Upper lobe of left lung (tissue), 6 donors: ENCODE data around the gene SP1. TPM values are rescaled to one million over a fixed set of nuclear protein-coding genes. Genes with fewer than 3 reads are reported as not detected.
"Not testable (repeated sequence)": the region's sequence is repeated elsewhere in the genome, so short reads cannot be mapped to it uniquely, and the experiment has no call there.

Source experiments
- ATAC-seq, 2 donors: fragments of 200-7000 bp; cut with Tn5 transposase; one replicate each; pipeline ENCODE4 v1.9.1; 2022; ENCODE audit warnings: mild to moderate bottlenecking in 2 of 2, moderate library complexity in 2 of 2; ENCODE audit not compliant: low FRiP score in 2 of 2
- DNase-seq, 2 donors: peaks; one replicate each; pipeline ENCODE4 v3.0.0-alpha.2; 2019 to 2020
- H3K27ac ChIP-seq, 4 donors: fragments of 200-600 bp; sonication (generic); one replicate each; pipeline ENCODE4 v1.5.1; 2016 to 2019
- H3K27me3 ChIP-seq, 4 donors: fragments of 200-600 bp; sonication (generic); one replicate each; pipeline ENCODE4 v1.5.1; 2017 to 2019
- H3K36me3 ChIP-seq, 4 donors: fragments of 200-600 bp; sonication (generic); one replicate each; pipeline ENCODE4 v1.5.1; 2016 to 2019
- H3K4me1 ChIP-seq, 4 donors: fragments of 200-600 bp; sonication (generic); one replicate each; pipeline ENCODE4 v1.5.1; 2018 to 2019
- H3K4me3 ChIP-seq, 4 donors: fragments of 200-600 bp; sonication (generic); one replicate each; pipeline ENCODE4 v1.5.1; 2017 to 2019; ENCODE audit warnings: mild to moderate bottlenecking in 2 of 4, moderate library complexity in 1 of 4
- H3K9me3 ChIP-seq, 4 donors: fragments of 200-600 bp; sonication (generic); one replicate each; pipeline ENCODE4 v1.5.1; 2018 to 2019
- CTCF ChIP-seq, 6 experiments: fragments of 450-650 bp in 4 of 6; fragments of 200-600 bp in 2 of 6; sonication (generic) in 2 of 6; IDR thresholded peaks; one replicate each; pipeline ENCODE4 v1.5.1; 2016 to 2019; ENCODE audit warnings: antibody characterized with exemption in 6 of 6
- EP300 ChIP-seq, 4 donors: sonication (generic); formaldehyde crosslinking; IDR thresholded peaks; one replicate each; pipeline ENCODE4 v1.5.1; 2017; ENCODE audit warnings: antibody characterized with exemption in 4 of 4, control low read depth in 2 of 4
- POLR2A ChIP-seq, 4 donors: fragments of 450-650 bp; IDR thresholded peaks; one replicate each; pipeline ENCODE4 v1.5.1; 2016 to 2017; ENCODE audit warnings: antibody characterized with exemption in 4 of 4, mild to moderate bottlenecking in 2 of 4
- POLR2AphosphoS5 ChIP-seq, 2 donors: sonication (generic); formaldehyde crosslinking; IDR thresholded peaks; one replicate each; pipeline ENCODE4 v1.5.1; 2017; ENCODE audit warnings: antibody characterized with exemption in 2 of 2
- WGBS, 2 donors: methylation state at CpG; one replicate each; pipeline ENCODE4 v1.1.5; 2017 to 2018; 5-methylcytosine and 5-hydroxymethylcytosine counted together
- total RNA-seq, 6 donors: library from RNA; depleted of rRNA in 4 of 6; stranded (reverse); fragments of >200 nt in 4 of 6; gene quantifications; one replicate each; pipeline versions ENCODE4 v1.1.0 to v1.2.1, GENCODE V29; 2016 to 2021
- donor health status: DM: no; HTN: no; CAD: no; lungs with moderate emphysema.
- donor health status: DM: no; HTN: yes; CAD: no; lungs with severe emphysema.

Gene SP1
- total RNA-seq, 6 donors from 2014 or later, result 46.6 to 82.2 (median 61.7) TPM

- Histone ChIP-seq H3K9me3 (no peaks in the 10 kb centered on the region), H3K4me1 (peaks cover 6 to 15% (median 11%) of the 10 kb centered on the region in 4 donors), H3K27me3 (no peaks in the 10 kb centered on the region), H3K27ac (no peak overlapping the region), H3K4me3 (no peak overlapping the region), H3K36me3 (no peaks in the 10 kb centered on the region)
- WGBS, 2 donors, result 88 to 98% methylated on average over 3 of the region's 3 CpGs
- no peak for TF ChIP-seq CTCF (IDR thresholded peaks at IDR 0.05)
- no peak for TF ChIP-seq POLR2AphosphoS5 (IDR thresholded peaks at IDR 0.05)
- no peak for TF ChIP-seq EP300 (IDR thresholded peaks at IDR 0.05)
- no peak for TF ChIP-seq POLR2A (IDR thresholded peaks at IDR 0.05)
- ATAC-seq (no peak), DNase-seq (no peak)
Observed at GRCh38 chr12:53418221-53418620, 38.2 kb downstream of the SP1 start.

- ATAC-seq (no peak), DNase-seq (no peak)
- Histone ChIP-seq H3K4me3 (no peak overlapping the region), H3K27me3 (no peaks in the 10 kb centered on the region), H3K9me3 (no peaks in the 10 kb centered on the region), H3K36me3 (no peaks in the 10 kb centered on the region), H3K27ac (no peak overlapping the region), H3K4me1 (peaks cover 5 to 15% (median 9%) of the 10 kb centered on the region in 4 donors)
- no peak for TF ChIP-seq POLR2AphosphoS5 (IDR thresholded peaks at IDR 0.05)
- no peak for TF ChIP-seq POLR2A (IDR thresholded peaks at IDR 0.05)
- TF ChIP-seq EP300 (IDR thresholded peaks at IDR 0.05), result no peak
- no peak for TF ChIP-seq CTCF (IDR thresholded peaks at IDR 0.05)
- WGBS, 2 donors, result 59 to 63% methylated on average over 2 of the region's 2 CpGs
Observed at GRCh38 chr12:53419756-53420155, 39.8 kb downstream of the SP1 start.

- DNase-seq, H3K9me3 ChIP-seq, H3K4me3 ChIP-seq, ATAC-seq, H3K27ac ChIP-seq, H3K27me3 ChIP-seq, H3K36me3 ChIP-seq: not testable (repeated sequence)
- peaks cover 5 to 11% (median 6%) of the 10 kb centered on the region in 4 donors for H3K4me1 ChIP-seq
- 92 to 94% methylated on average over 12 of the region's 12 CpGs for WGBS, 2 donors
Observed at GRCh38 chr12:53422247-53422646, 42.3 kb downstream of the SP1 start.

- no peak for TF ChIP-seq CTCF (IDR thresholded peaks at IDR 0.05)
- no peak for TF ChIP-seq POLR2A (IDR thresholded peaks at IDR 0.05)
- TF ChIP-seq EP300 (IDR thresholded peaks at IDR 0.05), result no peak
- TF ChIP-seq POLR2AphosphoS5 (IDR thresholded peaks at IDR 0.05), result no peak
- WGBS, 2 donors, result 95 to 100% methylated on average over 1 of the region's 1 CpG
- H3K27ac ChIP-seq, result no peak within 1 kb of the TSS
- ATAC-seq (no peak), DNase-seq (no peak)
- H3K4me1 ChIP-seq, result peaks cover 5 to 9% (median 6%) of the 10 kb centered on the region in 4 donors
- no peaks in the 10 kb centered on the region for H3K36me3 ChIP-seq
- H3K4me3 ChIP-seq, result no peak within 1 kb of the TSS
- no peaks in the 10 kb centered on the region for H3K27me3 ChIP-seq
- no peaks in the 10 kb centered on the region for H3K9me3 ChIP-seq
Observed at GRCh38 chr12:53423597-53423996, 43.6 kb downstream of the SP1 start, which contains the start of gene AMHR2. Gene AMHR2 (plus strand): TSS chr12:53423855. CDS start chr12:53423935, 80 bp downstream.

GRCh38 chr12:53424626-53425514 is 44.9 kb downstream of the SP1 start:
- Histone ChIP-seq H3K36me3 (no peaks in the 10 kb centered on the region), H3K4me1 (peaks cover 5 to 9% (median 6%) of the 10 kb centered on the region in 4 donors), H3K27ac (no peak overlapping the region), H3K9me3 (no peaks in the 10 kb centered on the region), H3K27me3 (no peaks in the 10 kb centered on the region), H3K4me3 (no peak overlapping the region)
- DNase-seq, result no peak
- 83 to 86% methylated on average over 7 to 9 of the region's 9 CpGs for WGBS, 2 donors
- no peak for ATAC-seq
- no peak for TF ChIP-seq POLR2A (IDR thresholded peaks at IDR 0.05)
- TF ChIP-seq CTCF (IDR thresholded peaks at IDR 0.05), result no peak
- TF ChIP-seq POLR2AphosphoS5 (IDR thresholded peaks at IDR 0.05), result no peak
- no peak for TF ChIP-seq EP300 (IDR thresholded peaks at IDR 0.05)
